ENCODE results near the gene NEK7. TPM values are rescaled to one million over a fixed set of nuclear protein-coding genes. Genes with fewer than 3 reads are reported as not detected.

NEK7 gene
- total RNA-seq, 2 experiments from 2014 or later: 14.9 to 25.6 TPM

- POLR2A ChIA-PET: interaction anchor here (0.7 to 1.5 kb wide), 2 partner anchors 11 to 667 kb away, joined by 3 read pairs; no protein-coding TSS in a partner anchor
- intact Hi-C loops (cut with micrococcal nuclease; ENCODE audit: unreplicated experiment): no loop called here
- Histone ChIP-seq H3K4me3 (ENCODE audit: low read depth, low read length, poor library complexity, severe bottlenecking) (no peak overlapping the region), H4K20me1 (ENCODE audit: insufficient read depth, low read length) (no peaks in the 10 kb centered on the region), H2AFZ (ENCODE audit: low read length) (no peak overlapping the region), H3K9me2 (ENCODE audit: insufficient read depth, low read length) (no peaks in the 10 kb centered on the region), H3K4me2 (ENCODE audit: low read length) (0 out of 2 replicates have a peak overlapping the region, but pooled peaks have one; percentile 8), H3K79me2 (ENCODE audit: insufficient read depth, low read depth, low read length) (no peaks in the 10 kb centered on the region), H3K36me3 (ENCODE audit: insufficient read depth, low read length) (no peaks in the 10 kb centered on the region), H3K27ac (ENCODE audit: low read depth, low read length, poor library complexity, severe bottlenecking) (no peak overlapping the region), H3K9me3 (ENCODE audit: low read length) (no peaks in the 10 kb centered on the region), H3K4me1 (ENCODE audit: insufficient read depth, low read length, poor library complexity, severe bottlenecking) (peaks cover 11% of the 10 kb centered on the region)
- no peak for TF ChIP-seq CTCF (conservative IDR thresholded peaks at IDR 0.05; ENCODE audit: low read length)
- TF ChIP-seq EZH2phosphoT487 (IDR thresholded peaks at IDR 0.05; ENCODE audit: borderline replicate concordance, low read depth, low read length): no peak
- no TSS peak for BruUV-seq (replicated peaks)
- CTCF ChIA-PET (ENCODE audit: unreplicated experiment): no interaction called here
- DNase-seq (ENCODE audit: low spot score): no peak
Observed at GRCh38 chr1:198253259-198253658, 96.5 kb downstream of the NEK7 start.

- POLR2A ChIA-PET: interaction anchor here (0.6 to 1.5 kb wide), 3 partner anchors 11 to 667 kb away, joined by 3 read pairs; no protein-coding TSS in a partner anchor
- Histone ChIP-seq H3K79me2 (ENCODE audit: insufficient read depth, low read depth, low read length) (no peaks in the 10 kb centered on the region), H4K20me1 (ENCODE audit: insufficient read depth, low read length) (no peaks in the 10 kb centered on the region), H3K36me3 (ENCODE audit: insufficient read depth, low read length) (no peaks in the 10 kb centered on the region), H3K4me3 (ENCODE audit: low read depth, low read length, poor library complexity, severe bottlenecking) (no peak overlapping the region), H3K9me2 (ENCODE audit: insufficient read depth, low read length) (no peaks in the 10 kb centered on the region), H3K9me3 (ENCODE audit: low read length) (no peaks in the 10 kb centered on the region), H2AFZ (ENCODE audit: low read length) (no peak overlapping the region), H3K27ac (ENCODE audit: low read depth, low read length, poor library complexity, severe bottlenecking) (no peak overlapping the region), H3K4me1 (ENCODE audit: insufficient read depth, low read length, poor library complexity, severe bottlenecking) (peaks cover 11% of the 10 kb centered on the region), H3K4me2 (ENCODE audit: low read length) (0 out of 2 replicates have a peak overlapping the region, but pooled peaks have one; percentile 8)
- DNase-seq (ENCODE audit: low spot score): peak; percentile 47
- TF ChIP-seq CTCF (conservative IDR thresholded peaks at IDR 0.05; ENCODE audit: low read length): no peak
- CTCF ChIA-PET (ENCODE audit: unreplicated experiment): no interaction called here
- BruUV-seq (replicated peaks): no TSS peak
- intact Hi-C loops (cut with micrococcal nuclease; ENCODE audit: unreplicated experiment): no loop called here
Observed at GRCh38 chr1:198253668-198254067, 96.9 kb downstream of the NEK7 start.

GRCh38 chr1:198254521-198254920 is 97.7 kb downstream of the NEK7 start:
- Histone ChIP-seq H3K4me3 (ENCODE audit: low read depth, low read length, poor library complexity, severe bottlenecking) (no peak overlapping the region), H3K4me1 (ENCODE audit: insufficient read depth, low read length, poor library complexity, severe bottlenecking) (peaks cover 11% of the 10 kb centered on the region), H3K79me2 (ENCODE audit: insufficient read depth, low read depth, low read length) (no peaks in the 10 kb centered on the region), H4K20me1 (ENCODE audit: insufficient read depth, low read length) (no peaks in the 10 kb centered on the region), H3K36me3 (ENCODE audit: insufficient read depth, low read length) (no peaks in the 10 kb centered on the region), H3K27ac (ENCODE audit: low read depth, low read length, poor library complexity, severe bottlenecking) (no peak overlapping the region), H2AFZ (ENCODE audit: low read length) (no peak overlapping the region), H3K4me2 (ENCODE audit: low read length) (no peak overlapping the region), H3K9me2 (ENCODE audit: insufficient read depth, low read length) (no peaks in the 10 kb centered on the region), H3K9me3 (ENCODE audit: low read length) (no peaks in the 10 kb centered on the region)
- BruUV-seq (replicated peaks): no TSS peak
- TF ChIP-seq EZH2phosphoT487 (IDR thresholded peaks at IDR 0.05; ENCODE audit: borderline replicate concordance, low read depth, low read length) (no peak), CTCF (conservative IDR thresholded peaks at IDR 0.05; ENCODE audit: low read length) (no peak)
- ChIA-PET CTCF (ENCODE audit: unreplicated experiment) (no interaction called here), POLR2A (interaction anchor here (0.6 to 1.1 kb wide), 2 partner anchors 36 to 109 kb away, joined by 3 to 4 read pairs; no protein-coding TSS in a partner anchor)
- no peak for DNase-seq (ENCODE audit: low spot score)
- intact Hi-C loops (cut with micrococcal nuclease; ENCODE audit: unreplicated experiment): no loop called here

Measured in OCI-LY7 (cell line).